HCT116 (cell line): ENCODE data around the gene LYST. TPM values are rescaled to one million over a fixed set of nuclear protein-coding genes. Genes with fewer than 3 reads are reported as not detected.
A peak's percentile ranks its signal among the peaks of the same experiment; 100 is the strongest.

Source experiments
- ATAC-seq: fragments of 200-7000 bp; cut with Tn5 transposase; 2 replicates; pipeline ENCODE4 v1.9.1; 2020; ENCODE audit warnings: mild to moderate bottlenecking, moderate library complexity
- BruUV-seq: library from RNA; stranded (reverse); fragments of 400-500 nt; replicated peaks from 2 replicates; lab custom pipeline; 2021; lab: Mats Ljungman, UMichigan
- CTCF ChIA-PET: fragments of 300-600 bp; sonication (Branson Sonifier 250); formaldehyde crosslinking; loops from one replicate; lab custom pipeline; 2021; ENCODE audit warnings: antibody characterized with exemption; lab: Charles Lee
- POLR2A ChIA-PET: fragments of 300-600, 350-600 bp; sonication (Branson Sonifier 250); formaldehyde crosslinking; loops from one replicate; lab custom pipeline; 2021; ENCODE audit warnings: antibody characterized with exemption; lab: Charles Lee
- RAD21 ChIA-PET, 2 experiments: fragments of 300-600 bp; sonication (Branson Sonifier 250); formaldehyde crosslinking; loops; one replicate each; lab custom pipeline; 2023; ENCODE audit warnings: low total read pairs in 2 of 2; ENCODE audit not compliant: uncharacterized antibody in 2 of 2, unreplicated experiment in 2 of 2, low non-redundant PET in 1 of 2; lab: Charles Lee
- DNase-seq: peaks from one replicate; pipeline ENCODE4 v3.0.0-alpha.2; 2010; ENCODE audit warnings: low read depth, low spot score
- H2AFZ ChIP-seq: fragments of 200-600 bp; shearing (Covaris generic), sonication (generic); 2 replicates; pipeline ENCODE4 v1.6.1; 2017; ENCODE audit warnings: low read depth, mixed run types, mixed read lengths, antibody characterized with exemption, low read length; ENCODE audit not compliant: poor library complexity, severe bottlenecking
- H3K27ac ChIP-seq: 2 replicates; pipeline ENCODE4 v1.5.1; 2012; ENCODE audit warnings: low read depth, low read length
- H3K27me3 ChIP-seq: fragments of 200-600 bp; sonication (generic); 2 replicates; pipeline ENCODE4 v1.6.1; 2016; ENCODE audit warnings: mixed run types, low read length, mixed read lengths; ENCODE audit not compliant: insufficient read depth
- H3K36me3 ChIP-seq, 2 experiments: fragments of 200-500 bp in 1 of 2; fragments of 200-600 bp in 1 of 2; sonication (Bioruptor generic) in 1 of 2; sonication (generic) in 1 of 2; 2 replicates each; pipeline versions ENCODE4 v1.5.1 to v1.6.1; 2014 to 2016; ENCODE audit warnings: low read length in 2 of 2, inconsistent platforms in 1 of 2, mixed read lengths in 1 of 2, mixed run types in 1 of 2; ENCODE audit not compliant: insufficient read depth in 2 of 2, control insufficient read depth in 1 of 2
- H3K4me1 ChIP-seq, 2 experiments: fragments of 200-600 bp in 1 of 2; sonication (generic) in 1 of 2; 2 replicates each; pipeline versions ENCODE4 v1.5.1 to v1.6.1; 2012 to 2017; ENCODE audit warnings: low read length in 2 of 2, inconsistent platforms in 1 of 2, mild to moderate bottlenecking in 1 of 2, mixed read lengths in 1 of 2, mixed run types in 1 of 2, moderate library complexity in 1 of 2; ENCODE audit not compliant: insufficient read depth in 2 of 2, control insufficient read depth in 1 of 2
- H3K4me2 ChIP-seq: fragments of 200-600 bp; sonication (generic); 2 replicates; pipeline ENCODE4 v1.6.1; 2017; ENCODE audit warnings: mixed run types, low read length, mixed read lengths
- H3K4me3 ChIP-seq, 2 experiments: fragments of 200-600 bp in 1 of 2; sonication (generic) in 1 of 2; replicated peaks in 1 of 2; 2 replicates each; pipeline ENCODE4 v1.5.1; 2011 to 2016; ENCODE audit warnings: low read length in 2 of 2, control low read depth in 1 of 2, low read depth in 1 of 2, mild to moderate bottlenecking in 1 of 2, mixed read lengths in 1 of 2, mixed run types in 1 of 2
- H3K79me2 ChIP-seq: fragments of 200-600 bp; sonication (generic); 2 replicates; pipeline ENCODE4 v1.6.1; 2017; ENCODE audit warnings: mild to moderate bottlenecking, mixed run types, low read length, moderate library complexity, mixed read lengths; ENCODE audit not compliant: insufficient read depth
- H3K9ac ChIP-seq: fragments of 200-600 bp; sonication (generic); 2 replicates; pipeline ENCODE4 v1.6.1; 2016; ENCODE audit warnings: low read length, mixed read lengths
- H3K9me2 ChIP-seq: fragments of 200-600 bp; sonication (generic), shearing (Covaris generic); 2 replicates; pipeline ENCODE4 v1.6.1; 2017; ENCODE audit warnings: mixed run types, mild to moderate bottlenecking, moderate library complexity; ENCODE audit not compliant: insufficient read depth
- H3K9me3 ChIP-seq, 2 experiments: fragments of 200-500 bp in 1 of 2; fragments of 200-600 bp in 1 of 2; sonication (Bioruptor generic) in 1 of 2; sonication (generic) in 1 of 2; 2 replicates each; pipeline ENCODE4 v1.6.1; 2014 to 2017; ENCODE audit warnings: low read length in 2 of 2, mixed read lengths in 2 of 2, inconsistent platforms in 1 of 2, low read depth in 1 of 2, mild to moderate bottlenecking in 1 of 2, mixed run types in 1 of 2, moderate library complexity in 1 of 2; ENCODE audit not compliant: control insufficient read depth in 1 of 2, insufficient read depth in 1 of 2
- H4K20me1 ChIP-seq: fragments of 200-600 bp; sonication (generic), shearing (Covaris generic); 2 replicates; pipeline ENCODE4 v1.6.1; 2017; ENCODE audit warnings: mixed run types, mild to moderate bottlenecking, moderate library complexity; ENCODE audit not compliant: insufficient read depth
- ATF3 ChIP-seq: IDR thresholded peaks from 2 replicates; pipeline ENCODE4 v1.6.1; 2012
- CBX3 ChIP-seq: IDR thresholded peaks from 2 replicates; pipeline ENCODE4 v1.6.1; 2012; ENCODE audit warnings: low read depth
- CTCF ChIP-seq, 3 experiments: fragments of 200-600 bp in 1 of 3; sonication (generic) in 1 of 3; IDR thresholded peaks in 2 of 3; conservative IDR thresholded peaks in 1 of 3; 2 replicates each; pipeline ENCODE4 v1.5.1; 2012 to 2017; ENCODE audit warnings: low read depth in 2 of 3, low read length in 2 of 3, antibody characterized with exemption in 1 of 3, borderline replicate concordance in 1 of 3, control low read depth in 1 of 3, mild to moderate bottlenecking in 1 of 3, mixed read lengths in 1 of 3, mixed run types in 1 of 3, moderate library complexity in 1 of 3; ENCODE audit not compliant: insufficient read depth in 1 of 3
- EZH2 ChIP-seq: fragments of 200-600 bp; sonication (generic); IDR thresholded peaks from 2 replicates; pipeline ENCODE4 v1.6.1; 2017; ENCODE audit warnings: antibody characterized with exemption, mixed run types
- EZH2phosphoT487 ChIP-seq: fragments of 200-600 bp; IDR thresholded peaks from 2 replicates; pipeline ENCODE4 v1.6.1; 2018; ENCODE audit warnings: antibody characterized with exemption, borderline replicate concordance
- FOSL1 ChIP-seq: IDR thresholded peaks from 2 replicates; pipeline ENCODE4 v1.6.1; 2012; ENCODE audit warnings: low read depth
- JUND ChIP-seq: IDR thresholded peaks from 2 replicates; pipeline ENCODE4 v1.6.1; 2012
- MAX ChIP-seq: IDR thresholded peaks from 2 replicates; pipeline ENCODE4 v1.6.1; 2012
- RAD21 ChIP-seq: IDR thresholded peaks from 2 replicates; pipeline ENCODE4 v1.6.1; 2012; ENCODE audit warnings: low read depth, mild to moderate bottlenecking
- REST ChIP-seq: IDR thresholded peaks from 2 replicates; pipeline ENCODE4 v1.6.1; 2012; ENCODE audit warnings: low read depth
- SRF ChIP-seq: IDR thresholded peaks from 2 replicates; pipeline ENCODE4 v1.6.1; 2012; ENCODE audit warnings: low read depth
- TCF7L2 ChIP-seq: IDR thresholded peaks from 2 replicates; pipeline ENCODE4 v1.7.0; 2011; ENCODE audit warnings: borderline replicate concordance, inconsistent platforms; ENCODE audit not compliant: insufficient read depth, insufficient read length; ENCODE audit errors: extremely low read depth
- intact Hi-C: fragments of 100-400 bp; cut with micrococcal nuclease; formaldehyde crosslinking; loops from 2 replicates; pipeline ENCODE4 v1.10.0; 2022
- total RNA-seq: library from RNA; stranded (reverse); gene quantifications from one replicate; pipeline ENCODE4 v1.2.1, GENCODE V29; 2021; ENCODE audit not compliant: unreplicated experiment

The LYST gene
- total RNA-seq, 1 experiment from 2014 or later, result 6.6 TPM

- Histone ChIP-seq H3K4me2 (no peak overlapping the region), H2AFZ (no peak overlapping the region), H3K9me2 (no peaks in the 10 kb centered on the region; the same call in 1 of the 2 replicates), H3K9me3 (no peaks in the 10 kb centered on the region), H3K27me3 (no peaks in the 10 kb centered on the region), H3K36me3 (no peaks in the 10 kb centered on the region), H3K4me3 (no peak overlapping the region)
- DNase-seq (no peak), ATAC-seq (no peak)
- intact Hi-C loops, result no loop called here
- no TSS peak for BruUV-seq
- POLR2A ChIA-PET, result no interaction called here
- RAD21 ChIA-PET, result no interaction called here
- TF ChIP-seq CTCF (IDR thresholded peaks at IDR 0.05 in 2 of 3, conservative IDR thresholded peaks at IDR 0.05 in 1 of 3; ENCODE audit: borderline replicate concordance in 1 of 3, insufficient read depth in 1 of 3, low read depth in 2 of 3, low read length in 2 of 3), result no peak
- TF ChIP-seq CBX3, result no peak
- TF ChIP-seq, all 23 proteins: peak for 0
- no peaks in the 10 kb centered on the region for H4K20me1 ChIP-seq
- H3K9ac ChIP-seq, result no peak overlapping the region
- H3K79me2 ChIP-seq, result no peaks in the 10 kb centered on the region
- no peaks in the 10 kb centered on the region for H3K4me1 ChIP-seq
- H3K27ac ChIP-seq, result no peak overlapping the region
- CTCF ChIA-PET, result no interaction called here
Measured at GRCh38 chr1:235822685-235823084, 44.0 kb downstream of the LYST start.

- ChIA-PET CTCF (no interaction called here), RAD21 (no interaction called here), POLR2A (no interaction called here)
- Histone ChIP-seq H3K4me1 (no peaks in the 10 kb centered on the region), H3K79me2 (no peaks in the 10 kb centered on the region), H3K9me2 (no peaks in the 10 kb centered on the region; the same call in 1 of the 2 replicates), H3K27me3 (no peaks in the 10 kb centered on the region), H3K9ac (no peak overlapping the region), H3K9me3 (no peaks in the 10 kb centered on the region), H2AFZ (no peak overlapping the region), H3K4me2 (no peak overlapping the region), H4K20me1 (no peaks in the 10 kb centered on the region), H3K36me3 (no peaks in the 10 kb centered on the region), H3K4me3 (no peak overlapping the region), H3K27ac (no peak overlapping the region)
- DNase-seq (no peak), ATAC-seq (peak; percentile 38; the same call in 1 of the 2 replicates)
- intact Hi-C loops, result no loop called here
- BruUV-seq, result no TSS peak
- no peak for TF ChIP-seq JUND
- TF ChIP-seq EZH2, result no peak
- TF ChIP-seq RAD21, result no peak
- TF ChIP-seq MAX, result no peak
- TF ChIP-seq TCF7L2, result no peak
- no peak for TF ChIP-seq ATF3
- TF ChIP-seq REST, result no peak
- no peak for TF ChIP-seq FOSL1
- no peak for TF ChIP-seq EZH2phosphoT487
- no peak for TF ChIP-seq SRF
Measured at GRCh38 chr1:235821361-235821981, 45.2 kb downstream of the LYST start.
